HCT116 (cell line): ENCODE results near the gene ZNF148. TPM values are rescaled to one million over a fixed set of nuclear protein-coding genes. Genes with fewer than 3 reads are reported as not detected.

ENCODE experiments used
- ATAC-seq: fragments of 200-7000 bp; cut with Tn5 transposase; 2 replicates; pipeline ENCODE4 v1.9.1; 2020; ENCODE audit warnings: mild to moderate bottlenecking, moderate library complexity
- BruUV-seq: library from RNA; stranded (reverse); fragments of 400-500 nt; replicated peaks from 2 replicates; lab custom pipeline; 2021; lab: Mats Ljungman, UMichigan
- CTCF ChIA-PET: fragments of 300-600 bp; sonication (Branson Sonifier 250); formaldehyde crosslinking; loops from one replicate; lab custom pipeline; 2021; ENCODE audit warnings: antibody characterized with exemption; lab: Charles Lee
- POLR2A ChIA-PET: fragments of 300-600, 350-600 bp; sonication (Branson Sonifier 250); formaldehyde crosslinking; loops from one replicate; lab custom pipeline; 2021; ENCODE audit warnings: antibody characterized with exemption; lab: Charles Lee
- RAD21 ChIA-PET, 2 experiments: fragments of 300-600 bp; sonication (Branson Sonifier 250); formaldehyde crosslinking; loops; one replicate each; lab custom pipeline; 2023; ENCODE audit warnings: low total read pairs in 2 of 2; ENCODE audit not compliant: uncharacterized antibody in 2 of 2, unreplicated experiment in 2 of 2, low non-redundant PET in 1 of 2; lab: Charles Lee
- DNase-seq: peaks from one replicate; pipeline ENCODE4 v3.0.0-alpha.2; 2010; ENCODE audit warnings: low read depth, low spot score
- H2AFZ ChIP-seq: fragments of 200-600 bp; shearing (Covaris generic), sonication (generic); 2 replicates; pipeline ENCODE4 v1.6.1; 2017; ENCODE audit warnings: low read depth, mixed run types, mixed read lengths, antibody characterized with exemption, low read length; ENCODE audit not compliant: poor library complexity, severe bottlenecking
- H3K27ac ChIP-seq: 2 replicates; pipeline ENCODE4 v1.5.1; 2012; ENCODE audit warnings: low read depth, low read length
- H3K27me3 ChIP-seq: fragments of 200-600 bp; sonication (generic); 2 replicates; pipeline ENCODE4 v1.6.1; 2016; ENCODE audit warnings: mixed run types, low read length, mixed read lengths; ENCODE audit not compliant: insufficient read depth
- H3K36me3 ChIP-seq, 2 experiments: fragments of 200-500 bp in 1 of 2; fragments of 200-600 bp in 1 of 2; sonication (Bioruptor generic) in 1 of 2; sonication (generic) in 1 of 2; 2 replicates each; pipeline versions ENCODE4 v1.5.1 to v1.6.1; 2014 to 2016; ENCODE audit warnings: low read length in 2 of 2, inconsistent platforms in 1 of 2, mixed read lengths in 1 of 2, mixed run types in 1 of 2; ENCODE audit not compliant: insufficient read depth in 2 of 2, control insufficient read depth in 1 of 2
- H3K4me1 ChIP-seq, 2 experiments: fragments of 200-600 bp in 1 of 2; sonication (generic) in 1 of 2; 2 replicates each; pipeline versions ENCODE4 v1.5.1 to v1.6.1; 2012 to 2017; ENCODE audit warnings: low read length in 2 of 2, inconsistent platforms in 1 of 2, mild to moderate bottlenecking in 1 of 2, mixed read lengths in 1 of 2, mixed run types in 1 of 2, moderate library complexity in 1 of 2; ENCODE audit not compliant: insufficient read depth in 2 of 2, control insufficient read depth in 1 of 2
- H3K4me2 ChIP-seq: fragments of 200-600 bp; sonication (generic); 2 replicates; pipeline ENCODE4 v1.6.1; 2017; ENCODE audit warnings: mixed run types, low read length, mixed read lengths
- H3K4me3 ChIP-seq, 2 experiments: fragments of 200-600 bp in 1 of 2; sonication (generic) in 1 of 2; replicated peaks in 1 of 2; 2 replicates each; pipeline ENCODE4 v1.5.1; 2011 to 2016; ENCODE audit warnings: low read length in 2 of 2, control low read depth in 1 of 2, low read depth in 1 of 2, mild to moderate bottlenecking in 1 of 2, mixed read lengths in 1 of 2, mixed run types in 1 of 2
- H3K79me2 ChIP-seq: fragments of 200-600 bp; sonication (generic); 2 replicates; pipeline ENCODE4 v1.6.1; 2017; ENCODE audit warnings: mild to moderate bottlenecking, mixed run types, low read length, moderate library complexity, mixed read lengths; ENCODE audit not compliant: insufficient read depth
- H3K9ac ChIP-seq: fragments of 200-600 bp; sonication (generic); 2 replicates; pipeline ENCODE4 v1.6.1; 2016; ENCODE audit warnings: low read length, mixed read lengths
- H3K9me2 ChIP-seq: fragments of 200-600 bp; sonication (generic), shearing (Covaris generic); 2 replicates; pipeline ENCODE4 v1.6.1; 2017; ENCODE audit warnings: mixed run types, mild to moderate bottlenecking, moderate library complexity; ENCODE audit not compliant: insufficient read depth
- H3K9me3 ChIP-seq, 2 experiments: fragments of 200-500 bp in 1 of 2; fragments of 200-600 bp in 1 of 2; sonication (Bioruptor generic) in 1 of 2; sonication (generic) in 1 of 2; 2 replicates each; pipeline ENCODE4 v1.6.1; 2014 to 2017; ENCODE audit warnings: low read length in 2 of 2, mixed read lengths in 2 of 2, inconsistent platforms in 1 of 2, low read depth in 1 of 2, mild to moderate bottlenecking in 1 of 2, mixed run types in 1 of 2, moderate library complexity in 1 of 2; ENCODE audit not compliant: control insufficient read depth in 1 of 2, insufficient read depth in 1 of 2
- H4K20me1 ChIP-seq: fragments of 200-600 bp; sonication (generic), shearing (Covaris generic); 2 replicates; pipeline ENCODE4 v1.6.1; 2017; ENCODE audit warnings: mixed run types, mild to moderate bottlenecking, moderate library complexity; ENCODE audit not compliant: insufficient read depth
- EGR1 ChIP-seq: IDR thresholded peaks from 2 replicates; pipeline ENCODE4 v1.6.1; 2012; ENCODE audit warnings: low read depth
- RAD21 ChIP-seq: IDR thresholded peaks from 2 replicates; pipeline ENCODE4 v1.6.1; 2012; ENCODE audit warnings: low read depth, mild to moderate bottlenecking
- intact Hi-C: fragments of 100-400 bp; cut with micrococcal nuclease; formaldehyde crosslinking; loops from 2 replicates; pipeline ENCODE4 v1.10.0; 2022
- total RNA-seq: library from RNA; stranded (reverse); gene quantifications from one replicate; pipeline ENCODE4 v1.2.1, GENCODE V29; 2021; ENCODE audit not compliant: unreplicated experiment
- TF ChIP-seq, protein P1 (sequence below), 3 experiments: fragments of 200-600 bp in 1 of 3; sonication (generic) in 1 of 3; IDR thresholded peaks in 2 of 3; conservative IDR thresholded peaks in 1 of 3; 2 replicates each; pipeline ENCODE4 v1.5.1; 2012 to 2017; ENCODE audit warnings: low read depth in 2 of 3, low read length in 2 of 3, antibody characterized with exemption in 1 of 3, borderline replicate concordance in 1 of 3, control low read depth in 1 of 3, mild to moderate bottlenecking in 1 of 3, mixed read lengths in 1 of 3, mixed run types in 1 of 3, moderate library complexity in 1 of 3; ENCODE audit not compliant: insufficient read depth in 1 of 3
- TF ChIP-seq, protein P2 (sequence below): IDR thresholded peaks from 2 replicates; pipeline ENCODE4 v1.6.1; 2011; ENCODE audit warnings: mild to moderate bottlenecking, low read length, moderate library complexity; ENCODE audit not compliant: insufficient replicate concordance; ENCODE audit errors: extremely low read depth

Gene ZNF148
- total RNA-seq, 1 experiment from 2014 or later = 35.0 TPM

- TF ChIP-seq, protein P1, sequence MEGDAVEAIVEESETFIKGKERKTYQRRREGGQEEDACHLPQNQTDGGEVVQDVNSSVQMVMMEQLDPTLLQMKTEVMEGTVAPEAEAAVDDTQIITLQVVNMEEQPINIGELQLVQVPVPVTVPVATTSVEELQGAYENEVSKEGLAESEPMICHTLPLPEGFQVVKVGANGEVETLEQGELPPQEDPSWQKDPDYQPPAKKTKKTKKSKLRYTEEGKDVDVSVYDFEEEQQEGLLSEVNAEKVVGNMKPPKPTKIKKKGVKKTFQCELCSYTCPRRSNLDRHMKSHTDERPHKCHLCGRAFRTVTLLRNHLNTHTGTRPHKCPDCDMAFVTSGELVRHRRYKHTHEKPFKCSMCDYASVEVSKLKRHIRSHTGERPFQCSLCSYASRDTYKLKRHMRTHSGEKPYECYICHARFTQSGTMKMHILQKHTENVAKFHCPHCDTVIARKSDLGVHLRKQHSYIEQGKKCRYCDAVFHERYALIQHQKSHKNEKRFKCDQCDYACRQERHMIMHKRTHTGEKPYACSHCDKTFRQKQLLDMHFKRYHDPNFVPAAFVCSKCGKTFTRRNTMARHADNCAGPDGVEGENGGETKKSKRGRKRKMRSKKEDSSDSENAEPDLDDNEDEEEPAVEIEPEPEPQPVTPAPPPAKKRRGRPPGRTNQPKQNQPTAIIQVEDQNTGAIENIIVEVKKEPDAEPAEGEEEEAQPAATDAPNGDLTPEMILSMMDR (IDR thresholded peaks at IDR 0.05 in 2 of 3, conservative IDR thresholded peaks at IDR 0.05 in 1 of 3; ENCODE audit: borderline replicate concordance in 1 of 3, insufficient read depth in 1 of 3, low read depth in 2 of 3, low read length in 2 of 3) = no peak
These were observed 43.2 kb upstream of the ZNF148 start (continued) for GRCh38 chr3:125418306-125418705.

DNA sequence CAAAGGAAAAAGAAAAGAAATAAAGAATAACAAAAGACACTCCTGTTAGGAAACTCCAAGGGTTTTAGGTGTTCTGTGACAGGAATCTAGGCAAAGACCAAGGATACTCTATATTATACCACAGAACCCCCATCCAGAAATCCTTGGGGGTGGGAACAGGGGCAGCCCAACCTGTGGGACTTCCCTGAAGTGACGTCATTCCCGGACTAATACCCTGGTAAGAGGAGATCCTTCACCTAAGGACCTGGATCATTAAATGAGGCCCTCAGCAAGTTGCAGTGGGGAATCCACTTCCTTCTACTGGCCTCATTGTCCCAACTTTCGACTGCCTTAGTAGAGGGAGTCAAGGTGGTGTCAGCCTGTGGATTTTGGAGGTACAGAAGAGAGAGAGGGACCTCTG lies 41.1 kb upstream of the ZNF148 start:
- BruUV-seq = no TSS peak
- no peaks in the 10 kb centered on the region for H3K4me1 ChIP-seq
- no peaks in the 10 kb centered on the region for H3K79me2 ChIP-seq
- H3K36me3 ChIP-seq = no peaks in the 10 kb centered on the region
- no peaks in the 10 kb centered on the region for H3K9me3 ChIP-seq
- no peak for DNase-seq
- H4K20me1 ChIP-seq = no peaks in the 10 kb centered on the region
- CTCF ChIA-PET = no interaction called here
- no peak for TF ChIP-seq RAD21
- TF ChIP-seq EGR1 = no peak
- TF ChIP-seq, protein P2, sequence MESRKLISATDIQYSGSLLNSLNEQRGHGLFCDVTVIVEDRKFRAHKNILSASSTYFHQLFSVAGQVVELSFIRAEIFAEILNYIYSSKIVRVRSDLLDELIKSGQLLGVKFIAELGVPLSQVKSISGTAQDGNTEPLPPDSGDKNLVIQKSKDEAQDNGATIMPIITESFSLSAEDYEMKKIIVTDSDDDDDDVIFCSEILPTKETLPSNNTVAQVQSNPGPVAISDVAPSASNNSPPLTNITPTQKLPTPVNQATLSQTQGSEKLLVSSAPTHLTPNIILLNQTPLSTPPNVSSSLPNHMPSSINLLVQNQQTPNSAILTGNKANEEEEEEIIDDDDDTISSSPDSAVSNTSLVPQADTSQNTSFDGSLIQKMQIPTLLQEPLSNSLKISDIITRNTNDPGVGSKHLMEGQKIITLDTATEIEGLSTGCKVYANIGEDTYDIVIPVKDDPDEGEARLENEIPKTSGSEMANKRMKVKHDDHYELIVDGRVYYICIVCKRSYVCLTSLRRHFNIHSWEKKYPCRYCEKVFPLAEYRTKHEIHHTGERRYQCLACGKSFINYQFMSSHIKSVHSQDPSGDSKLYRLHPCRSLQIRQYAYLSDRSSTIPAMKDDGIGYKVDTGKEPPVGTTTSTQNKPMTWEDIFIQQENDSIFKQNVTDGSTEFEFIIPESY = no peak
- no peak overlapping the region for H3K27ac ChIP-seq
- H2AFZ ChIP-seq = no peak overlapping the region
- POLR2A ChIA-PET = no interaction called here
- H3K4me2 ChIP-seq = no peak overlapping the region
- RAD21 ChIA-PET = no interaction called here
- no peaks in the 10 kb centered on the region for H3K9me2 ChIP-seq
- no peaks in the 10 kb centered on the region for H3K27me3 ChIP-seq
- no peak overlapping the region for H3K9ac ChIP-seq
- no peak overlapping the region for H3K4me3 ChIP-seq
- ATAC-seq = no peak
- intact Hi-C loops = no loop called here
